NCI-H2081 treated with DMSO at 0.1 percent for 48 hours (cell line): Measurements from ENCODE around the gene BTN1A1.
"Not testable (repeated sequence)": the region's sequence is repeated elsewhere in the genome, so short reads cannot be mapped to it uniquely, and the experiment has no call there.

ENCODE experiments used
- DNase-seq: peaks from one replicate; lab custom pipeline; 2025; lab: John Stamatoyannopoulos, UW

Gene BTN1A1, protein sequence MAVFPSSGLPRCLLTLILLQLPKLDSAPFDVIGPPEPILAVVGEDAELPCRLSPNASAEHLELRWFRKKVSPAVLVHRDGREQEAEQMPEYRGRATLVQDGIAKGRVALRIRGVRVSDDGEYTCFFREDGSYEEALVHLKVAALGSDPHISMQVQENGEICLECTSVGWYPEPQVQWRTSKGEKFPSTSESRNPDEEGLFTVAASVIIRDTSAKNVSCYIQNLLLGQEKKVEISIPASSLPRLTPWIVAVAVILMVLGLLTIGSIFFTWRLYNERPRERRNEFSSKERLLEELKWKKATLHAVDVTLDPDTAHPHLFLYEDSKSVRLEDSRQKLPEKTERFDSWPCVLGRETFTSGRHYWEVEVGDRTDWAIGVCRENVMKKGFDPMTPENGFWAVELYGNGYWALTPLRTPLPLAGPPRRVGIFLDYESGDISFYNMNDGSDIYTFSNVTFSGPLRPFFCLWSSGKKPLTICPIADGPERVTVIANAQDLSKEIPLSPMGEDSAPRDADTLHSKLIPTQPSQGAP

DNA sequence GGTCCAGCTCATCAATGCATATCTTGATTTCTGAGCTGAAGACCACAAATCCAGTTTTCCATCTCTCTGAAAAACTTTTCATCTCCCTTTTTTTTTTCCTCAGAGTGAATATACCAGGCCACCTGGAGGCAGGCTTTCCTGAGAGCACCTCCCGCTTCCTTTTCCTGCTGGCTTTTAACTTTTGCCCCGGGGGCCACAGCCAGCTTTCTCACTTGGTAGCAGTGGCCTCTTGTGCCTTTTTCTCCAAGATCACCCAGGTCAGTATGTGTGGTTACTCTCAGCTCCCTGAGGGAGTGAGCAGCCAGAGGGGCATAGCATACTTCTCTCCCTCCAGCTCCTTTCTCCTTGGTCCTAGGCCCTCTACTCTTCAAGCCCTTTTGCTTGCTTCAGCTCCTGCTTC lies at the start of gene BTN1A1:
Gene BTN1A1, plus strand, starts transcription at position 202 of the 400 bp plus-strand sequence. CDS start 984 bp downstream, outside the sequence.
- DNase-seq: no peak

- no peak for DNase-seq
Measured at GRCh38 chr6:26452631-26453235, 47.4 kb upstream of the BTN1A1 start.

- no peak for DNase-seq
Measured at GRCh38 chr6:26454631-26455030, 45.5 kb upstream of the BTN1A1 start.

DNA sequence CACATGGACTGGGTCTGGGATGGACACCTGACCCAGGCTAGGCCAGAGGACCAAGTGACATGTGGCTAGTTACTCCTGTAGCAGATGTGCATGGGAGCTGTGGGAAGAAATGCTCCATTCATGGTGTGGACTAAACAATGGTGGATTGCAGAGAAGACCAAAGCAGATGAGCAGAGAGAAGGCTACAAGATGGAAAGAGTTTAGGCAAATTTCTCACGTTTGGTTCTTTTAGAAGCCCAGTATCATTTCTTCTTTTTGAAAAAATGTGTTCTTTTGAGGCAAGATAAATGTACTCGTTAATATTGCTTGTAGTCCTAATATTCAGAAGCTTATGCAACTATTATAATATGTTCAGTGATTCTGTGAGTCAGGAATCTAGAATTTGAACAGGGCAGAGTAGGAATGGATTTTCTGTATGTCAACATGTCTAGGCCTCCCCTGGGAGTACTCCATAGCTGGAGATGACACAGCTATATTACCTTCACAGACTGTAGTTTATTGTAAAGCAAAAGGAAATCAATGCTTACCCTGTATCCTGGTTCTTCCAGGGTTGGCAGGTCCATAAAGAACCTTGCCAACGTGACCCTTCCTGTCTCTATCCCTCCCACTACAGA lies 44.6 kb upstream of the BTN1A1 start:
- no peak for DNase-seq

DNA sequence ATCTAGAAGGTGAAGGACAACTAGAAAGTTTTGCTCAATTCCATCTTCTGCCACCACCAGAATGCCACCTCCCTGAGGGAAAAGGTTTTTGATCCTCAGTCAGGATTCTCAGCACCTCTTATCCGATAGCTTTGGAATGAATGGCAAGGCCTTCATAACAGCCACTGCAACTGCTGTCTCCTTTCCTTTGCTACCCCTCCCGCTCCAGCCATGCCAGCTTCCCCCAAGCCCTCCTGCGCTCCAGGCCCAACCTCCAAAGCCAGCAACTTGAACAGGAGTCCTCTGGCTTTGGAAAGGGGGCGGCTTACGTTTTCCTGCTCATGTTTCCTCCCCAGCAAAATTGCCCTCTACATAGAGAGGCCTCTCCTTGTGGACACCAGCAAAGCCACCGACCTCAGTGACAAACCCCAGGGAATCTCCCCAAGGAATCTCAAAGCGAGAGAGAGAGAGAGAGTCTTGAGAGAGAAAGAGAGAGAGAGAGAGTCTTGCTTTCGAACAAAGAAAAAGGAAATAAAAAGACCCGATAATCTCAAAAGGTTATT lies 42.8 kb upstream of the BTN1A1 start:
- DNase-seq: no peak

DNA sequence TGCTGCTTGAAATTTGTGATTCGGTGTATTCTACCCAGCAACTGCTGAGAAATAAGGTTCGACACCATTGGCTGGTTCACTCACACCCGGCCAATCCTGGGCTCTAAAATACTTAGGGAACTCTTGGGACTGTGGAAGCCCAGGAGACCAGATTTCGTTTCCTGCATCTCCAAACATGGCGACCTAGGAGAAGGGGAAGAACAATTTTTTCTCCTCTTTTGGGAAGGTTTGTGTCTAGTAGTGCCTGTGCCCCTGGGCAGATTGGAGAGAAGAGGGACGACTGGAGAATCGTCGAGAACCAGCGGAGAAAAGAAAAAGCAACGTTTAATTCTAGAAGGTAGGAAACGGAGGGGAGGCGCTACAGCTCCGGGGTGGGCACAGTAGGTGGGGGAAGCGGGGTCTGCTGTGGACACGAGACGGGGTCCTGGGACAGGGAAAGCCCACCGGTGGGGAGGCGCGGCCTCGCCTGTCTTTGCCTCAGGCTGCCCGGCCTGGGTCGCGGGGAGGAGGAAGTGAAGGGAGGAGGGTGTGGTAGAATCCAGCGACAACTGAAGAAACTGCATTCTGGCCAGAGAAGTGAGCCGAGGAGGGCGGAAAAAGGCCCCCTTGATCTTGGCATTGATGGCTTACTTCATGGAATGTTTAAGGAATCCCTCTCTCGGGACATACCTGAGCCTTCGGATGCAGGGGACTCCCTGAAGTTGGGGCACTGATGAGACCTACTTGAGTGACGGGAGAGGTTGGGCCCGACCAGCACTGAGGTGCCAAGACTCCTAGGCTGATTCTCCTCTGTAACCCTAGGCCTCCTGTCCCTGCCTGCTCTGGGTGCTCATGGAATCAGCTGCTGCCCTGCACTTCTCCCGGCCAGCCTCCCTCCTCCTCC lies 42.1 kb upstream of the BTN1A1 start, which contains the start of gene BTN2A1:
Gene BTN2A1, plus strand, starts transcription at position 150 of the 883 bp plus-strand sequence. Its CDS starts 682 bp downstream, at position 832.
- peak; percentile 76 for DNase-seq

DNA sequence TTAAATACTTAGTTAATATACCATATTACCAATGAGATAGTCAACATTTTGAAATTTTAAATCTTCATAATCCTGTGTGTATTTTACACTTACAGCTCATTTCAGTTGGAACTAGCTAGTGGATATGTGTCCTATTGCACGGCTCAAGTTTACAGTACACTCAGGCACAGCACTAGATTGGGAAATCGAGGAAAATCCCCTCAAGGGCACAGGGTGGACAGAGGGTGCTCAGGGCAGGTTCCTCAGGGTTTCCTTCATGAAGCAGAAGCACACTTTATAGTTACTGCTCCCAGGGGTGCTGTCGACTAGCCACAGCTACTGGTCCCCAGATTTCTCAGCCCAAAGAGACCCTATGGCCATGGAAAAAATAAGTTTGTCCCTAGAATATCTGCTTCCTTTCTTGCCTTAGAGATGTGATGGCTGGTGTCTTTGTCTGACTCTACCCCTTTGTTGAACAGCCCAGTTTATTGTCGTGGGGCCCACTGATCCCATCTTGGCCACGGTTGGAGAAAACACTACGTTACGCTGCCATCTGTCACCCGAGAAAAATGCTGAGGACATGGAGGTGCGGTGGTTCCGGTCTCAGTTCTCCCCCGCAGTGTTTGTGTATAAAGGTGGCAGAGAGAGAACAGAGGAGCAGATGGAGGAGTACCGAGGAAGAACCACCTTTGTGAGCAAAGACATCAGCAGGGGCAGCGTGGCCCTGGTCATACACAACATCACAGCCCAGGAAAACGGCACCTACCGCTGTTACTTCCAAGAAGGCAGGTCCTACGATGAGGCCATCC lies 40.9 kb upstream of the BTN1A1 start:
- no peak for DNase-seq

DNA sequence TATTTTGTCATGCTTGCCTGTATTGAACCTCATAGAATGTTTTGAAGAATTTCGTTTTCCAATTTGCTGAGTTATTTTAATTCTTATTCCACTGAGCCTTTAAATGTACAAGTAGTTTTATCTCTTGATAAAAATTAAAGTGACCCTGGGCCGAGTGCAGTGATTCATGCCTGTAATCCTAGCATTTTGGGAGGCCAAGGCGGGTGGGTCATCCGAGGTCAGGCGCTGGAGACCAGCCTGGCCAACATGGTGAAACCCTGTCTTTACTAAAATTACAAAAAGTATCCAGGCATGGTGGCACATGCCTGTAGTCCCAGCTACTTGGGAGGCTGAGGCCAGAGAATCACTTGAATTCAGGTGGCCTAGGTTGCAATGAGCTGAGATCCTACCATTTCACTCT lies 38.8 kb upstream of the BTN1A1 start:
- DNase-seq: not testable (repeated sequence)

GRCh38 chr6:26464014-26464413 lies 36.1 kb upstream of the BTN1A1 start:
- no peak for DNase-seq

- DNase-seq: no peak
Measured at GRCh38 chr6:26464416-26465131, 35.5 kb upstream of the BTN1A1 start.

GRCh38 chr6:26465776-26466175 lies 34.3 kb upstream of the BTN1A1 start:
- no peak for DNase-seq

DNA sequence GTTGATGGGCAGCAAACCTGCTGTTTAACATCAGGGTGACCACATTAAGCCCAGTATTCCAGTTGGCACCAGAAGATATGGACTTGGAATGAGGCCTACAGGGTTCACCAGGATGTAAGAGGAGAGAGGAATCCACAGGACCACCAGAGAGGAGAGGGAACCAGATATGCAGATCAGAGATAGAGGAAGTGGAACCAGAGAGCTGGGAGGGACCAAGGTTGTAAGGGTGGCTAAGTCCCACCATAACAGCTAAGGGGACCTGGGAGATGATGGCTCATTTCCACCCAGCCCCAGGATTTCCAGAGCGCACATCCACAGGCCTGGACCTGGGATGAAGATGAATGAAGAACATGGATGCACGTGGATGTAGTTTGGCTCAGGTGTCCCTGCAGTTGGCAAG lies 31.3 kb upstream of the BTN1A1 start:
- DNase-seq: no peak

GRCh38 chr6:26470643-26471042 lies 29.5 kb upstream of the BTN1A1 start:
- DNase-seq: no peak

DNA sequence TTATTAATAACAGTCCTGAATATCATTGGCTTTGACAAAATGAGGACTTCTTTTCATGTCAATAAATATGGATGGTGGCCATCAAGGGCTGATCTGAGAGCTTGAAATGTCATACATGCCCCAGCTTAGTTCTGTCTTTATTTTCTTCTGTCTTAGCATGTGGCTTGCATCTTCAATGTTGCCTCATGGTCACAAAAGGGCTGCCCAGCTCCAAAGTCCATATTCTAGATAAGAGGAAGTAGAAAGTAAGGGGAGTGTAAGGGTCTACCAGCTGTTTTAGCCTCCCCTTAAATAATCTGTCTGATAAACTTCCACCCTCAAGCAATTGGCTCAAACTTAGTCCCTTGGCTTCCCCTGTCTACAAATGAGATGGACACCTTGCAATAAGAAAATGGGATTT lies 28.1 kb upstream of the BTN1A1 start:
- DNase-seq: no peak

GRCh38 chr6:26472549-26473290 lies 27.4 kb upstream of the BTN1A1 start:
- DNase-seq: no peak

DNA sequence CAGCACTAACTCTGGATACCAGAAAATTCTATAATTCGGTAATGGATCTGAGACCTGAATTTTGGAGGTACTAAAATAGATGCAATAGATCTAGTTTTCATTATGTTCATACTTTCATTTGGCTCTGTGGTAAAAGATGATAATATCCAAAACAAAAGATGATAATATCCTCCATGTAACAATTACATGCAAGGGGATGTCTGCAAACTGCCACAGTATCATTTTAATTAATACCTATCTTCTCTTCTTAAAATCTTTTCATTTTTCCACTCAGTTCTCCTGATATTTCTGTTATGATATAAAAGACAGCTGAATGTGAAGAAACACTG lies 26.7 kb upstream of the BTN1A1 start:
- DNase-seq: no peak

- DNase-seq: peak; percentile 84
Measured at GRCh38 chr6:26473758-26474438, 26.2 kb upstream of the BTN1A1 start.

GRCh38 chr6:26474439-26474881 lies 25.6 kb upstream of the BTN1A1 start:
- DNase-seq: no peak
